C4-2B (cell line): ENCODE data around the gene IRAK4.

Source experiments
- CTCF ChIP-seq: fragments of 450-650 bp; conservative IDR thresholded peaks from 2 replicates; pipeline ENCODE4 v1.5.1; 2017; ENCODE audit warnings: mild to moderate bottlenecking
- ZFX ChIP-seq: fragments of 450-650 bp; IDR thresholded peaks from 2 replicates; pipeline ENCODE4 v1.6.1; 2017

GRCh38 chr12:43786899-43787693 lies 28.3 kb downstream of the IRAK4 start:
- TF ChIP-seq CTCF (no peak), ZFX (no peak)
